AG04450 (cell line): ENCODE data around the gene LIPJ. TPM values are rescaled to one million over a fixed set of nuclear protein-coding genes. Genes with fewer than 3 reads are reported as not detected.
A peak's percentile ranks its signal among the peaks of the same experiment; 100 is the strongest.

Source experiments
- CTCF ChIA-PET: fragments of 300-600, 350-600 bp; formaldehyde crosslinking; extraction: SDS; loops from one replicate; lab custom pipeline; 2022; ENCODE audit warnings: antibody characterized with exemption, inconsistent platforms; lab: Charles Lee
- POLR2A ChIA-PET: fragments of 350-600 bp; formaldehyde crosslinking; extraction: SDS; loops from one replicate; lab custom pipeline; 2021; ENCODE audit warnings: antibody characterized with exemption, inconsistent platforms; lab: Yijun Ruan, JAX
- DNase-seq: peaks from one replicate; pipeline ENCODE4 v3.0.0-alpha.2; 2011; ENCODE audit warnings: low read depth, low spot score
- H3K27ac ChIP-seq: one replicate; pipeline ENCODE4 v1.5.1; 2012; ENCODE audit warnings: low read depth, low read length, control low read depth
- H3K27me3 ChIP-seq: one replicate; pipeline ENCODE4 v1.6.0; 2012; ENCODE audit warnings: low read length; ENCODE audit not compliant: control insufficient read depth, insufficient read depth
- H3K4me3 ChIP-seq: 2 replicates; pipeline ENCODE4 v1.5.1; 2011; ENCODE audit warnings: mild to moderate bottlenecking, low read depth, low read length, control low read depth
- H3K9me3 ChIP-seq: 2 replicates; pipeline ENCODE4 v1.5.1; 2012; ENCODE audit warnings: low read length; ENCODE audit not compliant: control insufficient read depth, insufficient read depth
- CTCF ChIP-seq: IDR thresholded peaks from 2 replicates; pipeline ENCODE4 v1.5.1; 2011; ENCODE audit warnings: low read depth, low read length, control low read depth, inconsistent platforms
- polyA plus RNA-seq: library from polyadenylated mRNA; depleted of rRNA; stranded (reverse); fragments of >200 nt; gene quantifications from 2 replicates; pipeline ENCODE4 v1.2.3, GENCODE V29; 2011

The LIPJ gene
- polyA plus RNA-seq, 1 experiment: not detected

GRCh38 chr10:88642209-88642608 lies 55.6 kb downstream of the LIPJ start:
- H3K4me3 ChIP-seq: no peak overlapping the region
- H3K27me3 ChIP-seq: peaks cover 2% of the 10 kb centered on the region
- no peak for TF ChIP-seq CTCF
- peaks cover 7% of the 10 kb centered on the region; the same call in 1 of the 2 replicates for H3K9me3 ChIP-seq
- no peak overlapping the region for H3K27ac ChIP-seq
- no peak for DNase-seq
- POLR2A ChIA-PET: no interaction called here
- CTCF ChIA-PET: interaction anchor here (1.4 kb wide), 1 partner anchor 59 kb away, joined by 3 read pairs; the partner anchor contains the start of gene RNLS

GRCh38 chr10:88642963-88643362 lies 56.4 kb downstream of the LIPJ start:
- no peak overlapping the region for H3K27ac ChIP-seq
- peaks cover under 1% of the 10 kb centered on the region for H3K27me3 ChIP-seq
- peaks cover 1% of the 10 kb centered on the region; the same call in 1 of the 2 replicates for H3K9me3 ChIP-seq
- ChIA-PET CTCF (no interaction called here), POLR2A (no interaction called here)
- no peak for DNase-seq
- no peak for TF ChIP-seq CTCF
- H3K4me3 ChIP-seq: no peak overlapping the region

GRCh38 chr10:88647061-88647615 lies 60.6 kb downstream of the LIPJ start:
- no peaks in the 10 kb centered on the region for H3K9me3 ChIP-seq
- CTCF ChIA-PET: interaction anchor here (0.6 kb wide), 1 partner anchor 21 kb away, joined by 4 read pairs; no protein-coding TSS in a partner anchor

GRCh38 chr10:88651101-88651551 lies 64.6 kb downstream of the LIPJ start:
- Histone ChIP-seq H3K27ac (no peak overlapping the region), H3K27me3 (no peaks in the 10 kb centered on the region), H3K9me3 (no peaks in the 10 kb centered on the region), H3K4me3 (no peak overlapping the region)
- ChIA-PET POLR2A (no interaction called here), CTCF (interaction anchor here (0.6 kb wide), 1 partner anchor 430 kb away, joined by 6 read pairs; no protein-coding TSS in a partner anchor)
- no peak for TF ChIP-seq CTCF
- DNase-seq: peak; percentile 49

More at GRCh38 chr10:88647061-88647615, 60.6 kb downstream of the LIPJ start:
- Histone ChIP-seq H3K27ac (no peak overlapping the region), H3K4me3 (no peak overlapping the region), H3K27me3 (no peaks in the 10 kb centered on the region)
- no peak for DNase-seq
- POLR2A ChIA-PET: no interaction called here
- no peak for TF ChIP-seq CTCF

- DNase-seq: no peak
- Histone ChIP-seq H3K27ac (no peak overlapping the region), H3K4me3 (no peak overlapping the region), H3K9me3 (no peaks in the 10 kb centered on the region), H3K27me3 (no peaks in the 10 kb centered on the region)
- ChIA-PET POLR2A (no interaction called here), CTCF (no interaction called here)
- no peak for TF ChIP-seq CTCF
Measured at GRCh38 chr10:88652616-88653015, 66.1 kb downstream of the LIPJ start.
